ENCODE measurements around the gene STX5. TPM values are rescaled to one million over a fixed set of nuclear protein-coding genes. Genes with fewer than 3 reads are reported as not detected.

STX5 gene, protein sequence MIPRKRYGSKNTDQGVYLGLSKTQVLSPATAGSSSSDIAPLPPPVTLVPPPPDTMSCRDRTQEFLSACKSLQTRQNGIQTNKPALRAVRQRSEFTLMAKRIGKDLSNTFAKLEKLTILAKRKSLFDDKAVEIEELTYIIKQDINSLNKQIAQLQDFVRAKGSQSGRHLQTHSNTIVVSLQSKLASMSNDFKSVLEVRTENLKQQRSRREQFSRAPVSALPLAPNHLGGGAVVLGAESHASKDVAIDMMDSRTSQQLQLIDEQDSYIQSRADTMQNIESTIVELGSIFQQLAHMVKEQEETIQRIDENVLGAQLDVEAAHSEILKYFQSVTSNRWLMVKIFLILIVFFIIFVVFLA
- 18.2 and 25.3 TPM in 2 replicates for total RNA-seq

DNA sequence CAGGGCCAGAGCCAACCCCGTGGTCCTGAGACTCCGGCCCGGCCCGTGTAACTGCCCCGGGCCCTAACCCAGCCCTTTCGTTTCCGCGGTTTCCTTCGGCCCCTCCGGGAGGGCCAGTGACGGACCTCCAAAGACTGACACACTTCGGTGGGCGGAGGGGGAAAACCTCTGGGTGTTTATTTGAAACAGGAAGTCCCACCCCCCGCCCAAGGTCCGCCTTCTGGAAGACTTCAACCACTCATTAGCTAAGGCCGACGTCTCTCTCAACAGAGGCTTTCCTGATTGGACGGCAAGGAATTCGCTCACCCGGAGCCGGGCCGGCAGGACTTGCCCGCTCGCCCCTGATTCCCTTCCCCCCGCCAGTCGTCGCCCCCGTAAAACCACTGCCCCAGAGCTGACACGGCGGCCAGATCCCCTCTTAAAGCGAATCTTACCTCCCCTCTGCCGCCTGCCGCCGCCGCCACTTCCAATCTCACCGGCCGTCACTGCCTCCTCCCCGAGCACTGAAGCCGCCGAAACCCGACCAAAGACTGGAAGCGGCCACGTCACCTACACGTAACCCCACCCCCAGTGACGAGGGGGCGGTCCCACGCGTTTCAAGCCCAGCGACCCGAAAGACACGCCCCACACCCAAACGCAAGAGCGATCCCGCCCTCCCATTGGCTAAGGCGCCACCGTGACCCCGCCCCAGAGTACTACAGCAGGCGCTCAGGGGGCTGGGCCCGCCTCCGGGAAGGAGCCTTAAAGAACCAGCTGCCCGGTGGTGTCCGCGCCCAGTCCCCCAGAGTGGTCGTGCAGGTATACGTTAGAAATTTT lies at the start of gene STX5:
TSS of gene STX5 (minus strand) at position 532 of the 816 bp plus-strand sequence. CDS start 808 bp downstream, outside the sequence.

DNA sequence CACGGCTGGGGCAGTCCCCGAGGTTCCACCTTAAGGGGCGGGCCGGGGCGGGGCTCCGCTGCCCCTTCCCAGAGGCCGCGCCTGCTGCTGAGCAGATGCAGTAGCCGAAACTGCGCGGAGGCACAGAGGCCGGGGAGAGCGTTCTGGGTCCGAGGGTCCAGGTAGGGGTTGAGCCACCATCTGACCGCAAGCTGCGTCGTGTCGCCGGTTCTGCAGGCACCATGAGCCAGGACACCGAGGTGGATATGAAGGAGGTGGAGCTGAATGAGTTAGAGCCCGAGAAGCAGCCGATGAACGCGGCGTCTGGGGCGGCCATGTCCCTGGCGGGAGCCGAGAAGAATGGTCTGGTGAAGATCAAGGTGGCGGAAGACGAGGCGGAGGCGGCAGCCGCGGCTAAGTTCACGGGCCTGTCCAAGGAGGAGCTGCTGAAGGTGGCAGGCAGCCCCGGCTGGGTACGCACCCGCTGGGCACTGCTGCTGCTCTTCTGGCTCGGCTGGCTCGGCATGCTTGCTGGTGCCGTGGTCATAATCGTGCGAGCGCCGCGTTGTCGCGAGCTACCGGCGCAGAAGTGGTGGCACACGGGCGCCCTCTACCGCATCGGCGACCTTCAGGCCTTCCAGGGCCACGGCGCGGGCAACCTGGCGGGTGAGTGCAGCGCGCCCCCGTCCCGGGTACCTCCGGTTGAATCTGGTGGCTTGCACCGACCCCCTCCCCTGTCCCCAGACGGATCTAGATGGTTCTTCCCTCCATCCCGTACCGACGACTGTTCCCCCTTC lies 49.1 kb upstream of the STX5 start, which contains the start of gene SLC3A2:
TSS of gene SLC3A2 (plus strand) at position 94 of the 776 bp plus-strand sequence. CDS start at position 222, 128 bp downstream.

DNA sequence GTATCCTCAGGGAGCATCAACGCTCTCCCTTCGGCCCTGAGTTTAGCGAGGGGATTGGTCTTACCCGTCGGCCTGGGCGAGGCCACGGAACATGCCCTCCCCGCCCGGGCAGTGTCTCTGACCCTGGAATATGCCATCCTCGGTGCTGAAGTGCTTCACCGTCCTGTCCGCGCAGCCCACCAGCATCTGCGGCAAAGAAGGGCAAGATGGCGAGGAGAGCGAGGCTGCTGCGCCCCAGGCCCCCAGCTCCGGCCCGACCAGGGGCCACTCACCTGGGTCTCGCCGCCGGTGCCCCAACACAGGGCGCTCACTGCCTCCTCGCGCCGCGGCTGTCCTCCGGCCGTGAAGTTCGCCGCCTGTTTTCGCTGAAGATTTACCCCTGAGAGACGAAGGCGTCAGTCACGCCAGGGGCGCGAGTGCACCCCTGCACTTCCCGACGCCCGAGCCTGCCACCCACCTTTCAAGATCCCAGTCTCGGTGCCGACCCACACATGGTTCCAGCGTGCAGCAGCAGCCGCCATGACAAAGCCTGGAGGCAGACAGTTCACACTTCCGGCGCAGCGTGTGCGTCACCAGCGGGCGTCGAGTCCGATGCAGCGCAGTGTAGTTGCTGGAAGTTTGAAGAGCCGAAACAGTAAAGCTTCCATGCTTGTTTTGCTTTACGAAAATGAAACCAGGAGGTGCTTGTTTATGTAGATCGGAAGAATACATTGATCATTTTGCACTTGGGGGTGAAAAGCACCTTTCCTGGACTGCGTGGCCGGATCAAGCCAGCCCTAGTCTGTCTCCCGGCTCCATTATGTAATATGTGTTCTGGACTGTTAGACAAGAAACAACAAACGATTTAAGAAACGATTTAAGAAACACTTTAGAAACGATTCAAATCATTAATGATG lies 7.4 kb upstream of the STX5 start, which contains the start of gene WDR74:
TSS of gene WDR74 (minus strand) at position 541 of the 896 bp plus-strand sequence. CDS start at position 521, 20 bp downstream.

DNA sequence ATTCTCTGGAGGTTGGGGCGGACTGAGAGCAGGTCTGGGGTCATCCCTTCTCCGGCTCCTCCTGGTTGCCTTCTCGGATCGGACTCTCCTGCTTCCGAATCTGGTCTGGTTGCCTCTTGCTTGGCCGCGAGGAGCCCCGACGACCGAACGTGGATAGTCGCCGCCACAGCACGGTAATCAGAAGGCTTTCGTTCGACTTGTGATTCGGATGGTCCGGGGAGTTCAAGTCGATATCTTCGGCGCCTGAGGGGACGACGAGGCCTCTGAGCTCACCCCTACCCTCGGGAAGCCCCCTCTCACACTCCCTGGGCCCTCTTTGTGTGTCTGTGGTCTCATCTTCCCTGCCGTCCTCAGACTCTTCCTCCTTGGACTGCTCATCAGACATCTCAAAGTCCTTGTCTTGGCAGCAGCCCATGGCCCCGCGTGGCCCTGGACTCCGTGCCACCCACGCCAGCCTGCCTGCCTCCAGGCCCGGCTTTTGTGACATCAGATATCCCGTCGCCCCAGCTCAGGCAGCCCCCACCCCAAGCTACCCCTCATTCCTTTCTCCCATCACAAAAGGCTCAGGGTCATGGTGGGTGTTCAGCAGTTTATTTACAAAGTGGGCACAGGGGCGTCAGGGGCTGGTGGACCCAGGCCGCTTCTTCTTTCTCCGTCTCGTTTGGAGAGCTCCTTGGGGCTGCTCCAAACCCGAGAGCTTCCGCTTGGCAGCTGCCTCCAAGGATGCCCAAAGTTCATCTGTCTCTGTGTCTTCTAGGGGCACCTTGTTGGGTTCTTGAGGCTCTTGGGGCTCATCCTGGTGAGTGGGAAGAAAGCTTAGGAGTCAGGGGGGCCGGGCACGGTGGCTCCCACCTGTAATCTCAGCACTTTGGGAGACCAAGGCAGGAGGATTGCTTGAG lies 734 bp upstream of the STX5 start, which contains the start of gene TEX54:
TSS of gene TEX54 (minus strand) at position 506 of the 899 bp plus-strand sequence.

DNA sequence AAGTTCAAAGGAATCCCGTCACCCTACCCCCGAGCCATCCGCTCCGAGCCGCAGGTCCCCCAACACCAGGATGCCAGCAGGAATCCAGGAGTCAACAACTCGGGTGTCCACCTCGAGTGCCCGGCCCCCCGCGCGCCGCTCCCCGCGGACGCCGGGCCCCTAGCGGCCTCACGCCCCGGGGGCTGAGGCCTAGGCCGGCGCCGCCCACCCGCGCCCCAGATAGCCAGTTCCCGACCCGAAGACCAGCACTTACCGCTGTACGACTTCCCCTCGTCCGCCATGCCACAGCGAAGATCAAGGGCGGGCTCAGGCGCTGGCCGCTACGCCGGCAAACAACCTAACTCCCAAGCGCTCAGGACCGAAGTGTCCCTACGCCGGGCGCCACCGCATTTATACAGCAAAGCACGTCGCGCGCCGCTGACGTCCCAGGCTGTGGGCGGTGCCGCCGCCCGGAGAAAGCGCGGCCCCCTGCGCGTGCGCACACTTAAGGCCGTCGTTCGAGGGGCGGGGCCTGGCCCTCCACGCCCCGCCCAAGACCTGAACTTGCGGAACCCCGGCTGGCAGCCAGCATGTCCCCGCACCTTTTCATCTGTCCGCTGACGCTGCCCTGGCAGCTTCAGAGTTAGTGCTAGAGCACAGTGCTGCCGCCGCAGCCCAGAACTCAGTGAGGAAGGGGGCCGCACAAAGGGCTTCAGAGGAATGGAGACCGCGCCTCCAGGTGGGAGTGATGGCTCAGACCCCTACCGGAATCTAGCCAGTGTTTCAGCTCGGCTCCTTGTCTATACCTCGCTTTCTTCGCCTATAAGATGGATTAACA lies 26.6 kb downstream of the STX5 start, which contains the start of gene NXF1:
TSS of gene NXF1 (minus strand) at position 365 of the 817 bp plus-strand sequence. CDS start at position 281, 84 bp downstream.

DNA sequence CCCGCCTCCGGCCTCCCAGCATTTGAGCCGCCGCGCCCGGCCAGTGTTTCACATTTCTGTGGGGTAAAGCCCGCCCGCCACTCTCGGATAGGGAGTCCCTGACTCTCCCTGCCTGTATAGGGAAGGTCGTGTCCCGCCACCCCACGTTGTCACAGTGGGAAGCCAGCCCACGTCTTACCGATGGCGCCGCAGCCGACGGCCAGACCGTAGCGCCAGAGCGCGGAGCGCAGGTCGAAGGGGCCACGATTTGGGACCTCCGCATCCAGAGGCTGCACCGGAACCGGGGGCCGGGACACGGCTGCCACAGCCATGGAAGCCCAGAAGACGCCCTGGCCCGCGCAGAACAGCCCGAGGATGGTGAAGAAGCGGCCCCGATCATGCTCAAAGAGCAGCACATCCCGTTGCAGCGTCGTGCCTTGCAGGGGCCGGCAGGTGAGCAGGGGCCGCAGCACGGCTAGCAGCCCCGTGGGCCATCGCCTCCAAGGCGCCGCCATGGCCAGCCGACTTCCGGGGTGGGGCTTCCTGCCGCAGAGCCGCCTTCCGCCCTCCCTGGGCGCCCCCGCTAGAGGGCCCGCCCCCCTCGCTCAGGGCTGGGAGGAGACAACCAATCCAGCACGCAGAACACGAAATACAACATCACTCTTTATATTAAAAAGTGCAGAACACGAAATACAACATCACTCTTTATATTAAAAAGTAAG lies 40.2 kb downstream of the STX5 start, which contains the start of gene TMEM223:
TSS of gene TMEM223 (minus strand) at position 506 of the 701 bp plus-strand sequence. CDS start at position 494, 12 bp downstream.

DNA sequence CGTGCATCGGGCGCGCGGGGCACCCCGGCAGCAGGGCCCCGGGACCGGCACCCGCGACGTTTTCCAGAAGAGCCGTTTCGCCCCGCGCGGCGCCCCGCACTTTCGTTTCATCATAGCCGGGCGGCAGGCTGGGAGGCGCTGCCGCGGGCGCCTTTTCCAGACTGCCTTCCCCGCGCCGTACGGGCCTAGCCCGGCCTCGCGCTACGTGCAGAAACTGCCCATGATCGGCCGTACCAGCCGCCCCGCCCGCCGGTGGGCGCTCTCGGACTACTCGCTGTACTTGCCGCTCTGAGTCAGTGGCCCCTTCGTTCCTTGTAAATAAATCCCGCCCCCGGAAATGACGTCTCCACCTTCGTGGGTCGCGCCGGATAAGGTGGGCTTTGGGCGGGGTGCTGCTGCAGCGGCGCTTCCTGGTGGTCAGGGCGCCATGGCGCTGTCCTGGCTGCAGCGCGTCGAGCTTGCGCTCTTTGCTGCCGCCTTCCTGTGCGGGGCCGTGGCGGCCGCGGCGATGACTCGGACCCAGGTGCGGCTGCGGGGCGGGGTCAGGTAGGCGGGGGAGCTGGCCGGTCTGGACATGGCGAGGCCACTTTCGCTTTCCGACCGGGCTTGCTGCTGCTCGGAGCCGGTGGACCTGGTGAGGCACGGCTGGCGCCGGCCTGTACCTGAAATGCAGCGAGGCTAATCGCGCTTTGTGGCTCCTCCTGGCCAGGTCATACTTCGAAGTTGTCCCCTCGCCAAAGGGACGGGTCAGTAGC lies 44.7 kb downstream of the STX5 start, which contains the start of gene TMEM179B:
TSS of gene TMEM179B (plus strand) at position 398 of the 755 bp plus-strand sequence. CDS start at position 428, 30 bp downstream.

DNA sequence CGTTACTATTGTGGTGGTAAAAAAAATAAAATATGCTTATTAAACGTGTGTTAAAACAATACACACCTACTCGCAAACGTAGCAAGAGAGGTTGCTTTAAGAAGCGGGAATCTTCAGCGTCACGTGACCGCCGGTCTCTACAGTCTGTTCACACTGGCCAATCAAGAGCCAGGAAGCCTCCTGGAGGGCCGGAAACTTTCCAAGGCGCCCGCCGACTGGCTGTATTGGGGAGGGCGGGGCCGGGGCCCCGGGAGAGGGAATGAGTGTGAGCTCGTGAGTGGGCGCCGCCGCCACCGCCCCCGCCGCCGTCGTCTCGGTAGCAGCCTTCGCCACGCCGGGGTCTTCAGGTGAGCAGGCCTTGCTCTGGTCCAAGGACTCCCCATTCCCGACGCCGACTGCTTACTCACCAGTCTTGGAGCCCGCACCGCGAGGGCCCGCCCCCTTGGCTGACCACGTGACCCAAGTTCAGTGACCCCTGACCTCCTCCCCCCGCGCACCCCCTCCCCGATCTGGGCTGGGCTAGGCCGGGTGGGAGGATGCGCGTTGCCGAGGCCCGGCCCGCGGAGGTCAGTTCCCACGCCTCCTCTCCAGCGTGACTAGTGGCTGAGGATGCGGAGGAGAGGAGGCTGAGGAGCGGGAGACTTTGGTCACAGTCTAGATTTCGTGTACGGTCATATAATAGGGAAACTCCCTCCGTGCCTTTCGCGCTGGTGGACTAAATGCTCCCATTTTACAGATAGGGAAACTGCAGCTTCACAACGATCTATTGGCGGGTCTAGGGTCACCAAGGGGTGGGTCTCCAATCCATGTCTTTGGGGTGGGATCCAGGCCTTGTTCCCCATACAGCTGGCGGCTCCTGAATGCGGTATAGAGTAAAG lies 60.5 kb downstream of the STX5 start, which contains the start of gene TAF6L:
TSS of gene TAF6L (plus strand) at position 253 of the 878 bp plus-strand sequence. CDS start 4,388 bp downstream, outside the sequence.

Other genes with a start within 250 kb of the STX5 start
- 10.3 and 12.6 TPM in 2 replicates for gene TUT1, start 240.5 kb downstream of the STX5 start, total RNA-seq
- gene MTA2, start 230.2 kb downstream of the STX5 start, total RNA-seq = 126 and 159 TPM in 2 replicates
- 20.8 and 25.4 TPM in 2 replicates for gene EML3, start 219.3 kb downstream of the STX5 start, total RNA-seq
- 1.7 and 3.5 TPM in 2 replicates for gene ROM1, start 218.8 kb downstream of the STX5 start, total RNA-seq
- 30.2 and 30.4 TPM in 2 replicates for gene B3GAT3, start 210.1 kb downstream of the STX5 start, total RNA-seq
- 146 and 160 TPM in 2 replicates for gene GANAB, start 185.4 kb downstream of the STX5 start, total RNA-seq
- gene INTS5, start 178.7 kb downstream of the STX5 start, total RNA-seq = 30.6 and 31.7 TPM in 2 replicates
- 85.8 and 91.6 TPM in 2 replicates for gene C11orf98, start 166.8 kb downstream of the STX5 start, total RNA-seq
- gene CSKMT, start 166.7 kb downstream of the STX5 start, total RNA-seq = 9.3 and 14.3 TPM in 2 replicates
- 18.9 and 26.7 TPM in 2 replicates for gene UQCC3, start 160.4 kb downstream of the STX5 start, total RNA-seq
- gene LBHD1, start 159.8 kb downstream of the STX5 start, total RNA-seq = 2.3 and 5.2 TPM in 2 replicates
- 122 and 144 TPM in 2 replicates for gene UBXN1, start 153.0 kb downstream of the STX5 start, total RNA-seq
- gene LRRN4CL, start 142.5 kb downstream of the STX5 start, total RNA-seq = 0.09 and 0.28 TPM in 2 replicates
- 59.5 and 69.4 TPM in 2 replicates for gene BSCL2, start 124.6 kb downstream of the STX5 start, total RNA-seq
- not detected in 2 replicates for gene GNG3, start 124.4 kb downstream of the STX5 start, total RNA-seq
- gene HNRNPUL2, start 104.6 kb downstream of the STX5 start, total RNA-seq = 9.7 and 12.8 TPM in 2 replicates
- 10.0 and 17.7 TPM in 2 replicates for gene TTC9C, start 103.6 kb downstream of the STX5 start, total RNA-seq
- 4.2 and 10.2 TPM in 2 replicates for gene ZBTB3, start 77.9 kb downstream of the STX5 start, total RNA-seq
- gene POLR2G, start 70.5 kb downstream of the STX5 start, total RNA-seq = 115 and 116 TPM in 2 replicates
- 18.2 and 18.3 TPM in 2 replicates for gene TAF6L, start 60.7 kb downstream of the STX5 start, total RNA-seq
- 56.6 and 63.5 TPM in 2 replicates for gene TMEM179B, start 44.6 kb downstream of the STX5 start, total RNA-seq
- gene TMEM223, start 40.0 kb downstream of the STX5 start, total RNA-seq = 23.5 and 27.9 TPM in 2 replicates
- gene NXF1, start 26.6 kb downstream of the STX5 start, total RNA-seq = 33.6 and 34.0 TPM in 2 replicates
- gene TEX54, start 790 bp upstream of the STX5 start, total RNA-seq = not detected in 2 replicates
- gene WDR74, start 7.5 kb upstream of the STX5 start, total RNA-seq = 67.6 and 70.5 TPM in 2 replicates
- 327 and 333 TPM in 2 replicates for gene SLC3A2, start 48.8 kb upstream of the STX5 start, total RNA-seq
- not detected in 2 replicates for gene CHRM1, start 89.3 kb upstream of the STX5 start, total RNA-seq
- not detected in 2 replicates for gene SLC22A6, start 152.9 kb upstream of the STX5 start, total RNA-seq
- not detected in 2 replicates for gene SLC22A8, start 183.8 kb upstream of the STX5 start, total RNA-seq